HG03108 (cell line): Measurements from ENCODE around the gene HDAC4.
A peak's percentile ranks its signal among the peaks of the same experiment; 100 is the strongest.

Experiments
- ATAC-seq: cut with Tn5 transposase; IDR thresholded peaks from one replicate; pipeline ENCODE4 v1.9.1; 2021; ENCODE audit warnings: moderate library complexity; ENCODE audit not compliant: unreplicated experiment

HDAC4 gene

DNA sequence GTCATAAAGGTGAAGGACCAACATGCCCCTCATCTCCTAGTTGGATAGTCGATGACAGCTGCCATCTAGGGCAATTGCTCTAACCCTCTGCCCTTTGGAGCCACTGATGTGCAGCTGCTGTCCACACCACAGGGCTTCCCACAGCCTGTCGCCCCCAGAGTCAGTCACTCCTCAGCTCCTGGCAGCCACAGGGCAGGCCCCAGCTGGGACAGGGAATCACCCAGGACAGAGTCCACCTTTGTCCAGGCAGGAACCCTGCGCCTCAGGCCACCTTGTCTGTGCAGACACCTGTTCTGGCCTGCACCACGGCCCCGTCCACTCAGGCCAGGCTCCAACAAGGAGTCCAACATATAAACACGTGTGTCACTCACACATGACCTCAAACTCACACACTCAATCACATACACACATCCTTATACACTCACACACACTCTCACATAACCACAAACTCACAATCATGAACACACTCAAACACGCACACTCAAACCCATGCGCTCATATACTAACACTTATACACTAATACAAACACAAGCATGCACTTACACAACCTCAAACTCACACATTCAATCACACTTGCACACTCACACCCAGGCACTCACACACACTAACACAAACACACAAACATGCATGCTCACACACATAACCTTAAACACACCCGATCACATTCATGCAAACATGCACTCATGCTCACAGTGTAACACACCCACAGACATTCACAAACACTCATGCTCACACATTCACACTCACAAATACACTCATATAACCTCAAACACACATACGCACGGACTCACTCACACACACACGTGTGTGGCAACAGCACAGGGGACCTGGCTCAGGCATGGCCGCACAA lies 29.7 kb downstream of the HDAC4 start:
- ATAC-seq: no peak

DNA sequence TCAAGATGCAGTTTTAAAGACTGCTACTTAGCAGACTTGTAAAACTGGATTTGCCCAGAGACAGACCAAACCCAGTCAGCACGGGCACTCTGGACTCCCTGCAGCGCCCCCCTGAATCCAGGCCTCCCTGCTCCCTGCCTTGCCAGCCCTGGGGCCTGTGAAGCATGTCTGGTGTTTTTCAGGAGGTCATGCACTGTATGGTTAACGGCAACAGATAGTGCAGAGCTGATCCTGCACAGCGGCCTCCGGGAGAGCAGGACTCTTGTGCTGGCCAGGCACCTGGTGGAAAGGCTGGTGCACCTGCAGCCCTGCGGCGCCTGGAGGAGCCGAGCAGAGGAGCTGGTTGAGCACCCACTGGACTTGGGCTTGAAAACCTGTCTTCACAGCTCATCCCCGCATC lies 30.4 kb downstream of the HDAC4 start:
- no peak for ATAC-seq

DNA sequence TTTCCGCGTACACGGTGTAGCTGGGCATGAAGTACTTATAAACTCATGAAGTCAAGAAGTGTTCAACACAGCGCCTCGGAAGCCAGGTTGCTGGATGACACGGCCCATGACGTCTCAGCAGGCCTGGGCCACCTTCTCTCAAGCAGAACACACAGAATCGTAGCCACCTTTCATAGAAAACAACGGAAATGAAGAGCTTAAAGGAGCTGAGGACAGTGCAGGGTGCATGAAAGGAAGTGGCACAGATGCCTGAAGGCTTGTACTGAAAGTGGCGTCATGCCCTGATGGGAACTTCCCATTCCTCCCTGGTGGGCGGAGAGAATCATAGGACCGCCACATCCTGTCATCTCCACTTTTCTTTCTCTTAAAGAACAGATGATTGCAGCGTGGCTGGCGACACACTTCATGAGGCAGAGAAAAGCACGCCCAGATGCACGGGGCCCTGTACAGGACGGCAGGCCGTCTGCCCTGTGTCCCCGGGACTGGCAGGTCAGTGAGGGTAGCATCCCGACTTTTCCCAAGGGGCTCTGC lies 31.1 kb downstream of the HDAC4 start:
- peak; percentile 87 for ATAC-seq

DNA sequence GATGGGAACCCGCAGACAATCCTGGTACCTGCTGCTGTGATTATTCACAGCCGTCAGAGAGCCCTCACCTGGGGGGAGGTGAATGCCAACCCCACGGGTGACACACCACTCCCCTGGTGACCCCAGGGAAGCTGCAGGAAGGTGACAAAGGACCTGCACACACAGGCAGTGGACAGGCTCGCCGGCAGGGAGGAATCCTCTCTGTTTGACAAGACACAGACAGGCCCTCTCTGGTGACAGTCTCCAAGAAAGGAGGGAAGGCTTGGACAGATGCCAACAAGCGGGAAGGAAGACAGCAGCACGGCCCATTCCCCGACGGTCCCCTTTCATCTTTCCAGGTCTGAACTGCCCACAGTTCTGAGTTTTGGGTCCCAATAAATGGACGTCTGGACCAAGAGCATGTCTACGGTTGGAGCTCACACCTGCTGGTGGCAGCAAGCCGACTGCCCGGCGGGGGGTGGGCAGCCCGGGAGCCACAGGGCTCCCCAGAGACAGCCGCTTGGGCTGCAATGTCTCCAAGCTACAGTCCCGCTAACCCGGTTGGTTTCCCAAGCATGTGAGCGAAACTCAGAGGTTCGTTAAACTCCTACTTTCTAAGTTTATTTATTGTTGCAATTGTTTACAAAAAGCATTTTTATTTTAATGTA lies 31.8 kb downstream of the HDAC4 start:
- peak; percentile 28 for ATAC-seq

DNA sequence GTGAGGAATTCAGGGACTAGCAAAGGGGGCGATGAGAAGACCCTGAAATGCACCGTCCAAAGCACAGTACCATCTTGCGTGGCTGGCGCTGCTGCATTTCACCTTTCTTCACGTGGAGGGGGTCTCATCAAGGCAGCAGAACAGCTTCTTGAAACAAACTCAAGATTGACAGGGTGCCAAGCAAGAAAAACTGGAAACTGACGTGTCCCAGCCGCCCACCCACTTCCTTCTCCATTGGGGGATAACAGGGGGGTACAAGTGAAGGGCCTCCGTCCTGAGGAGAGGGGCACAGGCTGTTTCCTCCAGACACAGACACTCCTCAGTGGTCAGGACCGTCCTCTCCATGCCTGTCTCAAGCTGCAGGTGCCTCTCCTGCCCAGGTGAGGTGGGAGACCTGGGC lies 32.5 kb downstream of the HDAC4 start:
- no peak for ATAC-seq

DNA sequence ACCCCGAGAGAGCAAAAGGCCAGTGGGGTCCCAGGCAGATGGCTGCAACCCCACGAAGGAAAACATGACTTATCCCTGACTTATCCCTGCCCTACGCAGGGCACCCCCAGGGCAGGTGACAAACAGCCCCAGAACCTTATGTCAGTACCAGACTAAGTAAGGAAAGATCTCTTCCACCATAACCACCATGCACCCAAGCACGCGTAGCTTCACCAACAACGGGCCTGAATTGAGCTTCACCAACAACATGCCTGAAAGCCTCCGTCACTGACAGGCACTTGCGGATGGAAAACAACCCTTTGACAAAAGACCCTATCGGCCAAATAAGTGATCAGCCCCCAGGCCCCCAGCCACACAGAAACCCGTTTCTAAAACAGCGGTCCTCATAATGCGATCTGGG lies 34.1 kb downstream of the HDAC4 start:
- ATAC-seq: no peak

DNA sequence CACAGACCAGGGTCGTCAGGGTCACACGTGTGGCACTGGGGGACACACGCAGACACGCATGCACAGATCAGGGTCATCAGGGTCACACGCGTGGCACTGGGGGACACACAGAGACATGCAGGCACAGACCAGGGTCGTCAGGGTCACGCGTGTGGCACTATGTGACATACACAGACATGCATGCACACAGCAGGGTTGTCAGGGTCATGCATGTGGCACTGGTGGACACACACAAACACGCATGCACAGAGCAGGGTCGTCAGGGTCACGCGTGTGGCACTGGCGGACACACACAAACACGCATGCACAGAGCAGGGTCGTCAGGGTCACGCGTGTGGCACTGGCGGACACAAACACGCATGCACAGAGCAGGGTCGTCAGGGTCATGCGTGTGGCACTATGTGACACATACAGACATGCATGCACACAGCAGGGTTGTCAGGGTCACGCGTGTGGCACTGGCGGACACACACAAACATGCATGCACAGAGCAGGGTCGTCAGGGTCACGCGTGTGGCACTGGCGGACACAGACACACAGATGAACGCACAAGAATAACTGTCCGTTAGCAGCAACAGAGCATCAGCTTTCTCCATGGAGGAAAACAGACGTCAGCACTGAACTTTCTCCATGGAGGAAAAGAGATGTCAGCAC lies 34.9 kb downstream of the HDAC4 start:
- ATAC-seq: no peak

DNA sequence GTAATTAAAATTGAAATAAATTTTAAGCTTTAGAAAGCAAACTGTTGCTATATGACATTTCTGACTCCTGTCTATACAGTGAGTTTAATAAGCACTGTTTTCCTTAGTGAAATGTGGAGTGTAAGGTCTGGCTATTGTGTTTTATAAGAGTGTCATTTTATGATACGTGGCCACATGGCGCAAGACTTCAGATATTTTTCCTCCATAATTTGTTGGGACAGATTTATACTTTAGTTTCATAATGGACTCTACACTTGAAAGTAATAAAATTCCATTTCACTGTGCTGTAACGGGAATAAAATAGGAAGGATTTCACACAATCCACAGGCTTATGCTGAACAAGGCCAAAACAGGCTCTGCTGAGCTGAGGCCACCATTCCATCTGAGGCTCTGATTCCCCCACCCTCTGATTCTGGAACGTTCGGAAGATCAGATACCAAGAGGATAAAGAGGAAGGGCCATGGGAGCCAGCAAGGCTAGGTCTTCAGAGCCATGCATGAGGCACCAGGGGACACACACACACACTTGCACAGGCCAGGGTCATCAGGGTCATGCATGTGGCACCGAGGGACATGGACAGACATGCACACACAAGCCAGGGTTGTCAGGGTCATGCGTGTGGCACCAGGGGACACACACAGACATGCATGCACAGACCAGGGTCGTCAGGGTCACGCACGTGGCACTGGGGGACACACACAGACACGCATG lies 35.6 kb downstream of the HDAC4 start:
- ATAC-seq: no peak

DNA sequence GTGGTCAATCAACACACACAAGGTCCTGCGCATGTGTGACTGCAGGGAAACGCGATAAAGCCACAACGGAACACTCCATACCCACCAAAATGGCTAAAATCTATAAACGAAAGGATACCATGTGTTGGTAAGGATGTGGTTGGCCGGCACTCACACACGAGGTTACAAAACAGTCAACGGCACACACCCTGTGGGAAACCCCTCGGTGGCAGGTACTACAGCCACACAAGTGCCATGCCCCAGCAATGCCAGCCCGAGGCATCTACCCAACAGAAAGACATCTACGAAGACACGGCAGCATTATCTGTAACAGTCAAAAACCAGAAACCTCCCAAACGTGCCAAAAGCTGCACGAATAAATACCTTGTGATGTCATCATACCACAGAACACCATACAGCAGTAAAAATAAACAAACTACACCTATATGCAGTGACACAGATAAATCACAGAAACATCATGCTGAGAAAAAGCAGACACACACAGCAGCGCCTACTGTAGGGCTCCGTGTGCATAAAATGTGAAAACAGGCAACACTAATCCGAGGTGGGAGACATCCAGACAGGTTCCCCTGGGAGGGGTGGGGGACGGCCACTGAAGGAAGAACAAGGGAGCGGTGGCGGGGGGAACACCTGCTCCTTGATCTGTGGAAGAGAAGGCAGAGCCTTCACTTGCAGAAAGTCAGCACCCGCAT lies 36.7 kb downstream of the HDAC4 start:
- ATAC-seq: no peak

DNA sequence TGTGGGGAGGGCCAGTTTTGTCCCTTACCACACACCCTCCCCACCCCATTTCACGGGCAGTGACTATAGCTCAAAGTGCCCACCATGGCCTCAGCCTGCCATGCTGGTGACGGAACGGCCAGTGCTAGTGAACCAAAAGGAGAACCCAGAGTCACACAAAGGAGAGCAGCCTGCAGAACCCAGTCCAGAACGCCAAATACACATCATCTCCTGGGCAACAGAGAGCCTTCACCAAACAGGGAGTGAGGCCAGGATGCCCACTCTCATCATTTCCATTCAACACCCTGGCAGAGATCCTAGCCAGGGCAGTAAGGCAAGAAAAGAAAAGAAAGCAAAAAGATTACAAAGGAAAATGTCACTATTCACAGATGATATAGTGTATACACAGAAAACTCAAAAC lies 38.3 kb downstream of the HDAC4 start:
- ATAC-seq: no peak

DNA sequence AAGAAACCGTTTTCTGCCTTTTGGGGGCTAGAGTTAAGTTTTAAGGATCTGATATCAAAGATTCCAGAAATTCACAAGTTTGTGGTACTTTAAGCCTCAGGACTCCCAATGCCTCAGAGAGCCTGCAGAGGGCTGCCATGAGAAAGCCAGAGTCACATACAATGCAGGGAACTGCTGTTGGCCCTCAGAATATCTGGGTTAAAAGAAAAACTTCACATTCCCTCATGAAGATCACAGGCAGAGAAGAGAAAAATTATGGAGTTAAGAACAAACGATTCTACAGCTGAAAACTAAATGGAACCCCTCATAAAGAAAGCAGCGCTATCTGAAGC lies 39.5 kb downstream of the HDAC4 start:
- no peak for ATAC-seq

DNA sequence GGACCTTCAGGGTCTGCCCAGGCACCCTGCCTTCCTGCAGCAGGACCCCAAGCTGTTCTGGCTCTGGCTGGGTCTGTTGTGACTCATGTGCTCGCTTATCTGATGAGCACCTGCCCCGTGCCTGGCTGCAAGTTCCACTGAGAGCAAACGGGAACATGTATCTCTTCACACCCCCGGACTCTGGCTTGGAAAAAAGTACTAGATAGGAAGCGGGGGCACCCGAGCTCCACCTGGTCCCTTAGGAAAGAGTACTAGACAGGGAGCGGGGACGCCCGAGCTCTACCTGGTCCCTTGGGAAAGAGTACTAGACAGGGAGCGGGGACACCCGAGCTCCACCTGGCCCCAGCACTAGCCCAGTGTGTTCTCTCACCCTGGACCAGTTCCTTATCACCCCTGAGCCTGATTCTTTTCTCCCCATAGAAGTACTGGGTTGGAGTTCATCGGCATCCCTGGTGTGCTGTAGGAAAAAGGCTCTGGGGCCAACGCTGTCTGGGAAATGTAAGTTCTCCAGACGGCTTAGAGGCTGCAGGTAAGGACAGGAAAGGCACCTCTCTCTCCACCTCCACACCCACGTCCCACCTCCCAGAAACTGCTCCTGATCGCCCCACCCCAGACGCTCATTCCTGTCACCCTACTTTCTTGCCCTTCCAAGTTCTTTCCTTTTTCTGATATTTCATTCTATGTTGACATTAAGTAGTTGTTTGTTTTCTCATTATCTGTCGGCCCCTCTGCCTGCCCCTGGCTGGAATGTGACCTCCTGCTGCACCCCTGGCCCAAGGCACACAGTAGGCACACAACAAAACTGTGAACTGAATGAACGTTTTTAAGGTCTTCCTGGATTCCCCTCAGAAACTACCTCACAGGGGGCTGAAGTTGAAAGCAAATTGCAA lies 40.2 kb downstream of the HDAC4 start:
- ATAC-seq: no peak

DNA sequence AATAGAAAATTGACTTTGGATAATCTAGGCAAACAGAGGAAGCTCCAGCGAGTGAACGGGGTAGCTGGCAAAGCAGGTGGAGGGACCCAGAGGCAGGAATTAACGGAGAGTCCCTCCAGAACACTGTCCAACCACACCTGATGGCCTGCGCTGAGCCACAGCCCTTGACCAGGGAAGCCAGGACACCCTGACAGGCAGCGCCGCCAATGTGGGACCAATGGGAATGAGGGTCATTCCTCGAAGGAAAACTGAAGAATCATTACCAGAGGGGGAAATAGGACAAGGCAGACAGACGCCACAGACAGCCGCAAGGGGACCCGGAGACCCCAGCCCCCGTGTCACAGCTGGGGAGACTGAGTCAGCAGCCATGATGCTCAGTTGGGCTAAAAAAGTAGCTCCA lies 40.8 kb downstream of the HDAC4 start:
- no peak for ATAC-seq

DNA sequence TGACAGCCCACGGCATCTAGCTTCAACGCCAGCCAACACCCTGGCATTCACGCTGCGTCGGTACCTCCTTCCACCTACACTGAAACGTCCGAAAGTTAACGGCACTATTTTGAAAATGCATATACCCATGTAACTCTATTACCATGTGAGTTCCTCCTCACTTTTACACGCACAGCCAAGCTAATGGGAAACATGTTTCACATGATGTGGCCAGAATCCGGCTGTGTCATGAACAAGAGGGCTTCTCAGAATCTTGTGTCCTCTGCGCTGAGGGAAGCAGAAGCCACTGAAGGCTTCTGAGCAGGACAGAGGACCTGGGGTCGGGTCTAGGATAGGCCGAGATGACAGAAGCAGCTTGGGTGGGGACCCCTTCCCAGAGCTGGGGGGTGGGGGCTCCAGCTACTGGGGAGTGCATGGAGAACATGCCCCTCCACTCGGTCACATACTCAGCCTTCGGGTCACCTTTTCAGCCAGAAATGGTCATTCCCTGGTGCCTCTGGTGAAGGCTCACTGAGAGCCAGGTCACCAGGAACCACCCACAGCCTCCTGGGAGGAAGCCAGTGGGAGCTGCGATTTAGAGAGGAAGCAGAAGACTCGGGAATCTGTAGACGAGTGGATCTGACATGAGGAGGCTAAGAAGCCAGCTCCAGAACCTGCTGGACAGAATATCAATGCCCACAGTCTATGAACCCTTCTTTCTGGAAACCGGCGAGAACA lies 41.5 kb downstream of the HDAC4 start:
- ATAC-seq: no peak

DNA sequence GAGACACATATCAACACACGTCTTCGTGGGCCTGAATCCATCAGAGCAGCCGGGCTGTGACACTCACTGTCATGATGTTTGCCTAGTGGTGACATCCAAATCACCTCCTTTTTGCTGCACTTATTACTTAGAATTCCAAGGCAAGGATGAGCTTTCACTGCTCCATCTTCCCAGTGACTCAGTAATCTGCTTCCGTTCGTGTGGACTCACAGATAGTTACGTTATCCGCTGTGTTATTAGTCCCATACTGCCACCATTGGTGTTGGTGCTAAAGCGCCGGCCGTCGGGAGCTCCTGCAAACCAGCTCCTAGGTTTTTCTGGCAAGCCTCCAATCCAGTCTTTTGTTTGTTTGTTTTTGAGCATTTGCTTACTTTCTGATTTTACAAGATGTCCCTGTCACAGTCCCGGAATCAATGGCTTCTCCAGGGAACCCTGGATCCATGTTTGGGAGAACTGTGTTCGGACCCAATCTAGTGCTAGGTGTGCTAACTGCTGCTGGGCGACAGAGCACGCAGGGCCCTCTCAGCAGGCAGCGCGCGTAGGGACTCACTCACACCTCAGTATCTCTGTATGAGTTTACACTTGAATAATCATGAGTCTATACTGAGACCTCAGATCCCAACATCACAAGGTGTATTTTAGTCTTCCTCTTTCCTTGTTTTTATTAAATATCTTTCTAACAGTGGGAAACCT lies 42.6 kb downstream of the HDAC4 start:
- no peak for ATAC-seq

DNA sequence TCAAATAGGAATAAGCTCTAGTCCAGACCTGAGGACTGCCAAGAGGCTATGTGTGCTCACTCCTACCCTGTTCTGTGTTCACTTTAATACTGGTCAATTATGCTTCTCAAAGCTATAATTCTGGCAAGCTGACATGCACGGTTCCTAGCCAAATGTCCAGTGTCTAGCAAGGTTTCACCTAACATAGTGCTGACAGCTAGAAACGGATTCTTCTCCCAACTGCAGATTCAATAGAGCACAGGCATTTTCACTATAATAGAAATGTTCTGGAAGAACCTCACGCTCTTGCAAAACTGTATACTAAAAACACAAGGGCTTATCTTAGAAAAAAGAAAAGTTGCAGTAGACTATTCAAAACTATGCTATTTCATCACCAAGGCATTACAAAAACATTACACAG lies 45.1 kb downstream of the HDAC4 start:
- no peak for ATAC-seq

DNA sequence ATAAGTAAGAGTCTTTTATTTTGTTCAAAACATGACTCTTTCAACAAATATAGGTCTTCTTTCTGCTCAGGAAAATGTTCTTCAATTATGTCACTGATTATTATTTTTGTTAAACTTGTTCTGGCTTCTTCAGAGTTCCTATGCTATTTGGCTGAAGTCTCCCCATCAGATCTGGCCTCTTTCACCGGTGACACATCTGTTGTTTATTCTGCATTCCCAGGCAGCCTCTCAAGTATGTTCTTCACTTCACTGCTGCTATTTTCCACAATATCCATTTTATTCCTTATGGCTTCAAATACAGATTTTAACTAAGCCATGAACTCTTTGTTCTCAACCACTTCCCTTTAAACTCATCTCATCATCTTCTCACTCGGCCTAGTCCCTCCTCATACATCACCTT lies 45.7 kb downstream of the HDAC4 start:
- ATAC-seq: no peak

DNA sequence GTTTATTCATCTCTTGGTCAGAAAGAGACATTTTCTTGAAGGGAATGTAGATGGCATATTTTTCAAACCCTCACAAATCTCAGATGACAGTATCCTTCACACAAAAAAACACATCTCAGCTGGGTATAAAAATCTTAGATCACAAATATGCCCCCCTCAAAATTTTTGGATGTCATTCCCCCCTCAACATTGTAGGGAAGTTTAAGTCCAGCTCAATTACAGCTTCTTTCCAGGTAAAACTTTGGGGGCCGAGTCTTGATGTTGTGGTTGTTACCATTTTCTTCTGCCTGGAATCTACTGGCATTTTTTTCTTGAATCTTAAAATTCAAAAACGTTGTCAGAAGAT lies 46.1 kb downstream of the HDAC4 start:
- no peak for ATAC-seq
